Measurements from ENCODE around the gene NCR3LG1.

- TF ChIP-seq FOXJ3 (CRISPR knock-in tag; IDR thresholded peaks at IDR 0.05) (no peak), POLR2AphosphoS5 (IDR thresholded peaks at IDR 0.05; ENCODE audit: low read depth, low read length) (no peak), RCOR1 (IDR thresholded peaks at IDR 0.05; ENCODE audit: low read length) (no peak), USF1 (IDR thresholded peaks at IDR 0.05; ENCODE audit: borderline replicate concordance, low read depth) (no peak), EZH2phosphoT487 (IDR thresholded peaks at IDR 0.05; ENCODE audit: borderline replicate concordance, low read depth) (no peak), ELF1 (IDR thresholded peaks at IDR 0.05) (no peak), CTCF (IDR thresholded peaks at IDR 0.05) (no peak), SIN3A (IDR thresholded peaks at IDR 0.05; ENCODE audit: borderline replicate concordance, low read depth, low read length) (no peak), SMC3 (IDR thresholded peaks at IDR 0.05; ENCODE audit: low read depth, low read length) (no peak), NFIC (IDR thresholded peaks at IDR 0.05; ENCODE audit: borderline replicate concordance) (no peak), YY1 (IDR thresholded peaks at IDR 0.05; ENCODE audit: low read depth) (no peak), USF2 (IDR thresholded peaks at IDR 0.05; ENCODE audit: borderline replicate concordance, low read depth, low read length) (no peak)
Measured at GRCh38 chr11:17347676-17348075, 3.9 kb upstream of the NCR3LG1 start.
